PFSK-1 (cell line): ENCODE data around the gene ZNHIT1.

Experiments used
- FOXP2 ChIP-seq: optimal IDR thresholded peaks from 2 replicates; pipeline ENCODE3; 2011; ENCODE audit warnings: borderline replicate concordance, control low read depth, inconsistent platforms; ENCODE audit not compliant: insufficient read depth; ENCODE audit errors: extremely low read length, extremely low read depth
- POLR2AphosphoS5 ChIP-seq: IDR thresholded peaks from 2 replicates; pipeline ENCODE4 v1.6.1; 2012; ENCODE audit warnings: low read depth, mild to moderate bottlenecking, control low read depth, low read length, moderate library complexity
- REST ChIP-seq, 2 experiments: IDR thresholded peaks; 2 replicates each; pipeline versions ENCODE4 v1.6.1 to v1.8.0; 2011 to 2012; ENCODE audit warnings: low read depth in 2 of 2, low read length in 2 of 2, control low read depth in 1 of 2, inconsistent platforms in 1 of 2, mild to moderate bottlenecking in 1 of 2, moderate library complexity in 1 of 2; ENCODE audit not compliant: insufficient read depth in 1 of 2
- SIN3A ChIP-seq: IDR thresholded peaks from 2 replicates; pipeline ENCODE4 v1.6.1; 2012; ENCODE audit warnings: mild to moderate bottlenecking, low read length, moderate library complexity, borderline replicate concordance; ENCODE audit not compliant: insufficient read depth
- TAF1 ChIP-seq: IDR thresholded peaks from 2 replicates; pipeline ENCODE4 v1.6.1; 2012; ENCODE audit warnings: low read length, control low read depth, borderline replicate concordance; ENCODE audit not compliant: insufficient read depth

ZNHIT1 gene

GRCh38 chr7:101179713-101180112 lies 38.3 kb upstream of the ZNHIT1 start:
- TF ChIP-seq SIN3A (no peak), POLR2AphosphoS5 (no peak), REST (IDR thresholded peaks at IDR 0.05; ENCODE audit: insufficient read depth in 1 of 2, low read depth in 2 of 2, low read length in 2 of 2) (no peak), TAF1 (no peak), FOXP2 (no peak)

GRCh38 chr7:101180130-101180755 lies 37.7 kb upstream of the ZNHIT1 start, which contains the start of gene NAT16:
TSS of gene NAT16 (minus strand) at chr7:101180293. CDS start at chr7:101174807, 5,486 bp downstream.
- TF ChIP-seq REST (IDR thresholded peaks at IDR 0.05; ENCODE audit: insufficient read depth in 1 of 2, low read depth in 2 of 2, low read length in 2 of 2): no peak
- no peak for TF ChIP-seq POLR2AphosphoS5
- no peak for TF ChIP-seq FOXP2
- no peak for TF ChIP-seq TAF1
- TF ChIP-seq SIN3A: no peak

GRCh38 chr7:101185258-101185839 lies 32.6 kb upstream of the ZNHIT1 start:
- TF ChIP-seq SIN3A: no peak
- no peak for TF ChIP-seq TAF1
- no peak for TF ChIP-seq POLR2AphosphoS5
- TF ChIP-seq REST (IDR thresholded peaks at IDR 0.05; ENCODE audit: insufficient read depth in 1 of 2, low read depth in 2 of 2, low read length in 2 of 2): no peak
- TF ChIP-seq FOXP2: no peak

- no peak for TF ChIP-seq FOXP2
- no peak for TF ChIP-seq TAF1
- TF ChIP-seq REST (IDR thresholded peaks at IDR 0.05; ENCODE audit: insufficient read depth in 1 of 2, low read depth in 2 of 2, low read length in 2 of 2): no peak
- no peak for TF ChIP-seq POLR2AphosphoS5
- TF ChIP-seq SIN3A: no peak
Observed at GRCh38 chr7:101186194-101186593, 31.8 kb upstream of the ZNHIT1 start.
